ENCODE data around the gene AQP12B. TPM values are rescaled to one million over a fixed set of nuclear protein-coding genes. Genes with fewer than 3 reads are reported as not detected.
A peak's percentile ranks its signal among the peaks of the same experiment; 100 is the strongest.

Gene AQP12B
- total and polyA plus RNA-seq, 2 of the 13 experiments (the other 11 are each of a cell fraction or from before 2014, with no cell fraction given), result not detected

GRCh38 chr2:240626531-240627300 is 56.0 kb downstream of the AQP12B start (continued):
- TF ChIP-seq PLSCR1 (CRISPR knock-in tag; IDR thresholded peaks at IDR 0.05; ENCODE audit: borderline replicate concordance) (no peak), YEATS4 (CRISPR knock-in tag; IDR thresholded peaks at IDR 0.05; ENCODE audit: borderline replicate concordance) (peak; percentile 85), ETV5 (CRISPR knock-in tag; IDR thresholded peaks at IDR 0.05; ENCODE audit: borderline replicate concordance) (peak; percentile 93), PBX2 (CRISPR knock-in tag; IDR thresholded peaks at IDR 0.05) (no peak), ZZZ3 (CRISPR knock-in tag; IDR thresholded peaks at IDR 0.05; ENCODE audit: borderline replicate concordance) (peak; percentile 35; the same call in 1 of the 2 replicates), ZFY (CRISPR knock-in tag; IDR thresholded peaks at IDR 0.05) (peak; percentile 88), ZNF160 (CRISPR knock-in tag; IDR thresholded peaks at IDR 0.05) (0 out of 2 replicates have a peak, but pooled peaks have one; percentile 6), ARID4A (CRISPR knock-in tag; IDR thresholded peaks at IDR 0.05; ENCODE audit: borderline replicate concordance) (peak; percentile 84; the same call in 1 of the 2 replicates), MED1 (CRISPR knock-in tag; IDR thresholded peaks at IDR 0.05) (peak; percentile 90), FOXP4 (CRISPR knock-in tag; IDR thresholded peaks at IDR 0.05) (peak; percentile 74; the same call in 1 of the 2 replicates), SP5 (CRISPR knock-in tag; IDR thresholded peaks at IDR 0.05; ENCODE audit: borderline replicate concordance, low read depth) (peak; percentile 61; the same call in 1 of the 2 replicates), KLF11 (CRISPR knock-in tag; IDR thresholded peaks at IDR 0.05) (0 out of 2 replicates have a peak, but pooled peaks have one; percentile 43), ZBTB7B (CRISPR knock-in tag; IDR thresholded peaks at IDR 0.05) (peak; percentile 89), JUN (CRISPR knock-in tag; IDR thresholded peaks at IDR 0.05) (0 out of 2 replicates have a peak, but pooled peaks have one; percentile 38), KDM4B (CRISPR knock-in tag; IDR thresholded peaks at IDR 0.05) (peak; percentile 53; the same call in 1 of the 2 replicates), HIC2 (CRISPR knock-in tag; IDR thresholded peaks at IDR 0.05; ENCODE audit: low read depth) (peak; percentile 88), ZNF775 (CRISPR knock-in tag; IDR thresholded peaks at IDR 0.05; ENCODE audit: borderline replicate concordance) (0 out of 2 replicates have a peak, but pooled peaks have one; percentile 55), TBX2 (CRISPR knock-in tag; IDR thresholded peaks at IDR 0.05; ENCODE audit: borderline replicate concordance) (peak; percentile 88), FOXO1 (CRISPR knock-in tag; IDR thresholded peaks at IDR 0.05) (peak; percentile 65)

All from HepG2 (cell line).